Neural cell (in vitro differentiated cells): Measurements from ENCODE around the gene SLC35E3.

Source experiments
- EP300 ChIP-seq: fragments of 450-650 bp; conservative IDR thresholded peaks from 2 replicates; pipeline ENCODE4 v1.6.1; 2014; ENCODE audit warnings: antibody characterized with exemption, mild to moderate bottlenecking, moderate library complexity; ENCODE audit not compliant: poor library complexity, severe bottlenecking
- MXI1 ChIP-seq: fragments of 450-650 bp; conservative IDR thresholded peaks from 2 replicates; pipeline ENCODE4 v1.6.1; 2014; ENCODE audit warnings: antibody characterized with exemption, mild to moderate bottlenecking; ENCODE audit not compliant: poor library complexity, severe bottlenecking
- POLR2AphosphoS5 ChIP-seq: IDR thresholded peaks from 2 replicates; pipeline ENCODE4 v1.6.1; 2012
- REST ChIP-seq: IDR thresholded peaks from 2 replicates; pipeline ENCODE4 v1.6.1; 2012; ENCODE audit warnings: borderline replicate concordance
- TAF1 ChIP-seq: IDR thresholded peaks from 2 replicates; pipeline ENCODE4 v1.6.1; 2012; ENCODE audit warnings: low read depth
- TF ChIP-seq, protein P1 (sequence below): fragments of 450-650 bp; IDR thresholded peaks from 2 replicates; pipeline ENCODE4 v1.5.1; 2014; ENCODE audit warnings: antibody characterized with exemption, mild to moderate bottlenecking, moderate library complexity; ENCODE audit not compliant: poor library complexity, severe bottlenecking

DNA sequence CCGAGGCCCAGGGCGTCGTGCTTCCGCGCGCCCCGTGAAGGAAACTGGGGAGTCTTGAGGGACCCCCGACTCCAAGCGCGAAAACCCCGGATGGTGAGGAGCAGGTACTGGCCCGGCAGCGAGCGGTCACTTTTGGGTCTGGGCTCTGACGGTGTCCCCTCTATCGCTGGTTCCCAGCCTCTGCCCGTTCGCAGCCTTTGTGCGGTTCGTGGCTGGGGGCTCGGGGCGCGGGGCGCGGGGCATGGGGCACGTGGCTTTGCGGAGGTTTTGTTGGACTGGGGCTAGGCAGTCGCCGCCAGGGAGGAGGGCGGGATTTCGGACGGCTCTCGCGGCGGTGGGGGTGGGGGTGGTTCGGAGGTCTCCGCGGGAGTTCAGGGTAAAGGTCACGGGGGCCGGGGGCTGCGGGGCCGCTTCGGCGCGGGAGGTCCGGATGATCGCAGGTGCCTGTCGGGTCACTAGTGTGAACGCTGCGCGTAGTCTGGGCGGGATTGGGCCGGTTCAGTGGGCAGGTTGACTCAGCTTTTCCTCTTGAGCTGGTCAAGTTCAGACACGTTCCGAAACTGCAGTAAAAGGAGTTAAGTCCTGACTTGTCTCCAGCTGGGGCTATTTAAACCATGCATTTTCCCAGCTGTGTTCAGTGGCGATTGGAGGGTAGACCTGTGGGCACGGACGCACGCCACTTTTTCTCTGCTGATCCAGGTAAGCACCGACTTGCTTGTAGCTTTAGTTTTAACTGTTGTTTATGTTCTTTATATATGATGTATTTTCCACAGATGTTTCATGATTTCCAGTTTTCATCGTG lies 62.6 kb downstream of the SLC35E3 start:
- TF ChIP-seq, protein P1, sequence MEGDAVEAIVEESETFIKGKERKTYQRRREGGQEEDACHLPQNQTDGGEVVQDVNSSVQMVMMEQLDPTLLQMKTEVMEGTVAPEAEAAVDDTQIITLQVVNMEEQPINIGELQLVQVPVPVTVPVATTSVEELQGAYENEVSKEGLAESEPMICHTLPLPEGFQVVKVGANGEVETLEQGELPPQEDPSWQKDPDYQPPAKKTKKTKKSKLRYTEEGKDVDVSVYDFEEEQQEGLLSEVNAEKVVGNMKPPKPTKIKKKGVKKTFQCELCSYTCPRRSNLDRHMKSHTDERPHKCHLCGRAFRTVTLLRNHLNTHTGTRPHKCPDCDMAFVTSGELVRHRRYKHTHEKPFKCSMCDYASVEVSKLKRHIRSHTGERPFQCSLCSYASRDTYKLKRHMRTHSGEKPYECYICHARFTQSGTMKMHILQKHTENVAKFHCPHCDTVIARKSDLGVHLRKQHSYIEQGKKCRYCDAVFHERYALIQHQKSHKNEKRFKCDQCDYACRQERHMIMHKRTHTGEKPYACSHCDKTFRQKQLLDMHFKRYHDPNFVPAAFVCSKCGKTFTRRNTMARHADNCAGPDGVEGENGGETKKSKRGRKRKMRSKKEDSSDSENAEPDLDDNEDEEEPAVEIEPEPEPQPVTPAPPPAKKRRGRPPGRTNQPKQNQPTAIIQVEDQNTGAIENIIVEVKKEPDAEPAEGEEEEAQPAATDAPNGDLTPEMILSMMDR = no peak
- TF ChIP-seq EP300 (no peak), TAF1 (peak; percentile 89), POLR2AphosphoS5 (no peak), MXI1 (peak; percentile 34), REST (peak; percentile 42)
